GM19351 (cell line): ENCODE results near the gene RPS2.
"Not testable (repeated sequence)": the region's sequence is repeated elsewhere in the genome, so short reads cannot be mapped to it uniquely, and the experiment has no call there.

Experiments used
- ATAC-seq: cut with Tn5 transposase; IDR thresholded peaks from one replicate; pipeline ENCODE4 v1.9.1; 2021; ENCODE audit warnings: mild to moderate bottlenecking, moderate library complexity; ENCODE audit not compliant: unreplicated experiment

RPS2 gene

DNA sequence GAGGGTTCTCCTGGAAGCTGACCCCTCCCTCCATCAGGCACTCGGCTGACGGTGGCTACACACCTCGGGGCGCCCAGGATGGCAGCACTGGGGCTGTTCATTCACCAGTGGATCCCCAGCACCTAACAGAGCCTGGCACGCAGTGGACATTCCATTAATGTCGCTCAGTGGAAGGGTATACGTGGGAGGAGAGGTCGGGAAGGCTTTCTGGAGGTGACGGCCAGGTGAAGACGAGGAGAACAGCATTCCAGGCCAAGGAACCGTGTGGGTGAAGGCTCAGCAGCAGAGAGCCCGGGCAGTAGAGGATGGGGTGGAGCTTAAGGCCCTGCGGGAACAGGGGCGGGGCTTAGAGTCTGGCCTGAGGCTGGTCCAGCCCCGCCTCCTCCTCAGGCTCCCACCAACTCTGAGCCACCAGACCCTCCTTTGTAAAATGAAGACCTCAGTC, 43.9 kb downstream of the RPS2 start:
- ATAC-seq = no peak

DNA sequence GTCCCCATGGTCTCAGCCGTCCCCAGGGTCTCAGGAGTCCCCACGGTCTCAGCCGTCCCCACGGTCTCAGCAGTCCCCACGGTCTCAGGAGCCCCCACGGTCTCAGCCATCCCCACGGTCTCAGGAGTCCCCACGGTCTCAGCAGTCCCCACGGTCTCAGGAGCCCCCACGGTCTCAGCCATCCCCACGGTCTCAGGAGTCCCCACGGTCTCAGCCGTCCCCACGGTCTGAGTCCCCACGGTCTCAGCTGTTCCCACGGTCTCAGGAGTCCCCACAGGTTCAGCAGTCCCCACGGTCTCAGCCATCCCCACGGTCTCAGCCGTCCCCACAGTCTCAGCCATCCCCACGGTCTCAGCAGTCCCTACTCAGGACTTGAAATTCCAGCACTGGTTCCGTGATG, 44.5 kb downstream of the RPS2 start:
- ATAC-seq = not testable (repeated sequence)

DNA sequence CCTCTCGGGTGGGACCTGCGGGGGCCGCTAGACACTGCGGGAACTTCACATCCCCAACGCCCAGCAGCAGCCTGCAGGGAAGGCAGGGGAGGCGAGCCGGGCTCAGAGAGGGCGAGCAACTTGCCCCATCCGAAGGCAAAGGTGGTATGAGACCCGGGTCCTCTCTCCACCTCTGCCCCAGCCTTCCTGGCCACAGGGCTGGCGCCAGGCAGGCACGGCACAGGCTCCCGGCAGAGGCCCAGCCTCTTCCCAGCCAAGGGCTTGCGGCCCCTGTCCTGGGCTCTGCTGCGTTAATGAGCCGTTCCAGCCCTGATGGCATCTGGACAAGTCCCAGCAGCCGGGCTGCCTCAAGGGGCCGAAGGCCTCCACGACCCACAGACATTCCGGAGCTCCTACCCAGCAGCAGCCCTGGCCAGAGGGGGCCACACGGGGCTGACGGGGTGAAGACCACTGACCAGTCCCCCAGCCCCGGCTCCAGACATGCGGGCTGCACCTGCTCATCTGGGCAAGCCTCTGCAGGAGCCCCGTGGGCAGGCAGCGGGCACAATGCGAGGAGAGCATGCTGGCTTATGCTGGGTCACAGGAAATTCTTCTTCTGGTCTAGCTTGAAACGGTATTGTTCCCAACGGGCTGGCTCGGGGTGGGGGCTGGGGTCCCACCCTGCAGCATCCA, 45.2 kb downstream of the RPS2 start:
- no peak for ATAC-seq

DNA sequence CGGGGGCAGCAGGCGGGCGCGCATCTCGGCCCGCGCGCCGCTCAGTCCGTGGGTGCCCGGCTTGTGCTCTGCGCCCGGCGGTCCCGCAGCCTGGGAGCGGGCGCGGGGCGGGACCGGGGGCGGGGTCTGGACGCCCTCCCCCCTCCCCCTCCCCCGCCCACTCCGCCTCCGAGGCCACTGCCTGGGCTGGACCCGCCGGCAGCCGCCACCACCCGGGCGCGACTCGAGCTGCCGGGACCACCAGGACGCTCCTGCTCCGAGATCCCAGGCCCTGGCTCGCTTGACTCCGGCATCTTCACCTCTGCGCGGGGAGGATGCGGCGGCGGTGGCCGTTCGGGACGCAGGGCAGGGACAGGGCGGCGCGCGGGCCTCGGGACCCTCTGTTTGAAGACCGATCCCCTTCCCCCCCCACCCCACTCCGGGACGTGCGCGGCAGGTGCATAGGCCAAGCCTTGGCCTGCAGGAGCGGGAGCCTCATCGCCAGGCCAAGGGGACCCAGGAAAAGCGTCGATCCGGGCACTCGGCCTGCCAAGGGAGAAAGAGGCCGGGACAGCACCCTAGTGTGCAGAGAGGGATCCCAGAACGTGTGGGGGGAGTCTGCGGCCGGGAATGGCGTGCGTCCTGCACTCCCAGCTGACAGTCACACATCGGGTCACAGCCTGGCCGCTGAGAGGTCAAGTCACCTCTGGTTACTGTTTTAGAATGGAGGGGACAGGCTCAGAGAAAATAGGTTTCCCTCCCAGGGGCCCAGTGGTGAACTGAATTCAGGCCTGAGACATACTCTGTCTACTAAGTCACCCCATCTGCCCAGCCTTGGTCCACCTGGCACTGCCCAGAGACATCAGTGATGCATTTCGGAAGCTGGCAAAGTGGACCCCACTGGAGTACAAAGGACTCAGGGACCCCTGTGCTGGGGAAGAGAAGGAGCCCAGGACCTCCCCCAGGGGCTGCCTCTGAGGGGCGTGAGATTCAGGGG, 46.0 kb downstream of the RPS2 start, which contains the start of gene HS3ST6:
Gene HS3ST6, minus strand, starts transcription at position 65 of the 976 bp plus-strand sequence. CDS start 92 bp downstream, outside the sequence.
- ATAC-seq = no peak

DNA sequence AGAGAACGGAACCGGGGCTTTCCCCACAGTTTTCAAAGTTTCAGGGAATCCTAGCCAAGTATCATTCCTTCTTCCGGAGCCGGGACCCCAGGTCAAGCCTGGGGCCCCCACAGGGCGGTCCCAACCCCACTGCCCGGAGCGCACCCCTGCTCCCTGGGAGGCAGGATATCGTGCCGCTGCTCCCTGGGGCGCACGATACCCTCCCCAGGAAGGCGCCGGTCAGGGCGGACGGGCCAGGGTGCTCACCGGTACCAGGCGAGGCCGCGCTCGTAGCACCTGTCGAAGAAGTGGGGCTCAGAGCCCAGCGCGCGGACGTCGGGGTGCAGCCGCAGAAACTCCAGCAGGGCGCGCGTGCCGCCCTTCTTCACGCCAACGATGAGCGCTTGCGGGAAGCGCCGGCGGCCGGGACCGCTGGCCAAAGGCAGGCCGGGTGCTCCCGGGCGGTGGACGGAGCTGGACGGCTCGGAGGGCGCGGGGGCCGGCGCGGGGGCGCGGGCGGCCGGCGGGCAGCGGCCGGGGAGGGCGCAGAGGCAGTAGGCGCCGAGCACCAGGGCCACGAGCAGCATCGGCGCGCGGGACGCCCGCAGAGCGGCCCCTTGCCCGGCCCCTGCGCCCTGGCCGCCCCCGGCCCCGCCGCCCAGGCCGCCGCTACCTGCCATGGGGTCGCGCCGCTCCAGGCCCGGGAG, 46.8 kb downstream of the RPS2 start:
- ATAC-seq = no peak

DNA sequence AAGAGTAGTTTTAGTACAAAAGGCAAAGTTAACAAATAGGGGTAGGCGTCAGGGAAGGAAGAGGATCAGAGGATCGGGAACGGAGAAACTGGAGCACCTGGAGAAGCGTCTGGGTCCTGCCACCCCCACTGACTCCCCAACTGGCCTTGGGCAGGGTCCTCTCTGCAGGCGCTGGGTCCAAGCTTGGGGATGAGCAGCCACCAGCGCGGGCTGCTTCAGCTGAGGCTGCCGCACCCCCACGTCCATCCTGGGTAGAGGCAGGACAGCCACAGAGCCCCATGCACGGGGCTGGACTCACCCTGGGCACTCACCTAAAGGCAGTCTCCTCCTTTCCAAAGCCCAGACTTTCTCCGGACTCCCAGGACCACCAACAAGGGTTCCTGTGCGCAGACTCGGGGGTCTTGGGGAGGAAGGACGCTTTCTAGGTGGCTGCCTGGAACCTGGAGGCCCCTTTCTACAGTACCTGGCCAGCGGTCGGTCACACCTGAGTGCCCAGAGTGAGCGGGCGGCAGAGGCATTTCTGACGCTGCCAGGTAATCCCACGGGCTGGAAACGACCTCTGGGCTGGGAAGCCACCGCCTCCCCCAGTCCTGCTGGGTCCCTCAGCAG, 47.5 kb downstream of the RPS2 start:
- no peak for ATAC-seq

DNA sequence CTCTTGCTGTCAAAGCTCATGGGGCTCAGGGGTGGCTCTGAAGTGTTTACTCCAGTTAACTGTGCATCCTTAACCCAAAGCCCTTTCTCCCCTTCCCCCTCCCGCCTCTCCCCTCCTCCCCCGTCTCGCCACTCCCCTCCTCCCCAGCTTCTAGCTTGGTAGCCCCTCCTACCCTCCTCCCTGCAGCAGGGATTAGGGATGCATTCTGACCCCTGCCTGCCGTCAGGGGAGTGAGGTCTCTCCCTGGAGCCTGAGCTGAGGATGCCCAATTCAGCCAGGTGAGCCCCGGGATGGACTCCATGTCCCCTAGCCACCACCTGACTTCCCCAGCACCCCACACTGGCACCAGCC, 48.0 kb downstream of the RPS2 start:
- ATAC-seq = no peak

DNA sequence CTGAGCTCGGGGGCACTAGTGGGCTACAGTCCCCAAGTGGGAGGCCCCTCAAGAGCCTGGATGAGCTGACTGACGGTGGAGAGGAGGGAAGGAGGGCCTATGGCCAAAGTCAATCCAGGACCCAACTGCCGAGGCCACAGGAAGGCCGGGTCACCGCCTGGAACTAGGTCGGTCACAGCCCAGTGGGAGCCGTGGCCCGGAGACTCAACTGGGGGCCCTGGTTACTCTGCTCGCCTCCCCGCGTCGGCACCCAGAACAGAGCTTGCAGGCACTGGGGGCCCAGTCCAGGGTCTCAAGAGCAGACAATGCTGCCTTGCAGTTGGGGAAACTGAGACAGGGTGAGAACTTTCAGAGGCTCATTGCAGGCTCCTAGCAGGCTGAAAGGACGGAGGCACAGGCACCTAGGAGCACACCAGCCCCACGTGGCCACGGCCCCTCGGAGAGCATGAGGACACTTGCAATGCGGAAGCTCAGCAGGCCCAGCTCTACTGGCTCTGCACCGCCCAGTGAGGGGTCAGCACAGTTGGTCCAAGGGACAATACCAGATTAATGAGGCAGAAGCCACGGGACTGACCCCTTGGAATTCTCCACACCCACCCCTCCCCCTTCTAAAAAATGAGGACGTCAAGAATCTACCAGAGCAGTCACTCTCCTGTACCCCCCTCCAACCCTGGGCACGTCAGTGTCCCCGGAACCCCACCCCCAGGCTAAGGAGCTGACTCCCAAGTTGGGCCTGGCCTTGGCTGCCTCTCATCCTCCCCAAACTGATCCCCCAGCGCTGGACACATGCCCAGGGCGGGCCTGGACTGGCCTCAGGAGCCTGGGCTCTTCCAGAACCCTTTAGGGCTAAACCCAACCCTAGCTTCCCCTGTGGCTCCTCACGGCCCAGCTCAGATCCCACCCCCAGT, 48.6 kb downstream of the RPS2 start:
- no peak for ATAC-seq

DNA sequence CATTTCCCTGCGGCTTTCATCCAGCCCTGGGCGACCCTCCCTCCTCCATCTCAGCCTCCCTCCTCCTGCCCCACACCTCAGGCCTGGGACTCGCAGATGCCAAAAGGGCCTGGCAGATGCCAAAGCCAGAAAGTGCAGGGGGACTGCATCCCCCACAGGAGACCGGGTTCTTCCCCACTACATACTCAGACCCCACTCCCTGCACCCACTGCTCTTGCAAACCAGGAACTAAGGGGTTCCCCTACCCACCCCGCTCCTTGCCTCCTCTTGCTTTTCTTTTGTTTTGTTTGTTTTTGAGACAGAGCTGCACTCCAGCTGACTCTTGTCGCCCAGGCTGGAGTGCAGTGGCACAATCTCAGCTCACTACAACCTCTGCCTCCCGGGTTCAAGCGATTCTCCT, 49.6 kb downstream of the RPS2 start:
- ATAC-seq = no peak

DNA sequence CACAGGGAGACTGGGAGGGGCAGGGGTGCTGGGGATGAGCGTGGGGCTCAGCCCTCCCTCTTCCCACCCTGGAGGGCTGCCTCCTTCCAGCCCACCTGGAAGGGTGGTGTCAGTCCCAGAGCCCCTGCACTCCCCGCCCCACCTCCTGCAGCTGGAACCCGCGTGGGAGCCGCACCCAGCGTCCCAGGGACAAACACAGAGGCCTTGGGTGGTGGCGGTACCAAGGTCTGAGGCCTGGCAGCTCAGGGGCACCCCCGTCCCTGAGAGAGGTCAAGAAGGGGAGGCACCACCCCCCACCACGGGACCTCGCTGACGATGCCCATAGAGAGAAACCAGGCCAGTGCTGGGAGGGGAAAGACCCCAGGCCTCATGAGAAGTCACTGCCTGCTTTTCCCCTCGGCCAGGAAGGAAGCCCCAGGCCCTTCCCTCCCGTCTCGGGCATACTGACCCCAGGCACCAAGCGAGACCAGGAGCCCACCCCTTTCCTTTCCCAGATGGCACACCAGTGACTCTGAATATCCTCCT, 50.5 kb downstream of the RPS2 start:
- ATAC-seq = no peak

DNA sequence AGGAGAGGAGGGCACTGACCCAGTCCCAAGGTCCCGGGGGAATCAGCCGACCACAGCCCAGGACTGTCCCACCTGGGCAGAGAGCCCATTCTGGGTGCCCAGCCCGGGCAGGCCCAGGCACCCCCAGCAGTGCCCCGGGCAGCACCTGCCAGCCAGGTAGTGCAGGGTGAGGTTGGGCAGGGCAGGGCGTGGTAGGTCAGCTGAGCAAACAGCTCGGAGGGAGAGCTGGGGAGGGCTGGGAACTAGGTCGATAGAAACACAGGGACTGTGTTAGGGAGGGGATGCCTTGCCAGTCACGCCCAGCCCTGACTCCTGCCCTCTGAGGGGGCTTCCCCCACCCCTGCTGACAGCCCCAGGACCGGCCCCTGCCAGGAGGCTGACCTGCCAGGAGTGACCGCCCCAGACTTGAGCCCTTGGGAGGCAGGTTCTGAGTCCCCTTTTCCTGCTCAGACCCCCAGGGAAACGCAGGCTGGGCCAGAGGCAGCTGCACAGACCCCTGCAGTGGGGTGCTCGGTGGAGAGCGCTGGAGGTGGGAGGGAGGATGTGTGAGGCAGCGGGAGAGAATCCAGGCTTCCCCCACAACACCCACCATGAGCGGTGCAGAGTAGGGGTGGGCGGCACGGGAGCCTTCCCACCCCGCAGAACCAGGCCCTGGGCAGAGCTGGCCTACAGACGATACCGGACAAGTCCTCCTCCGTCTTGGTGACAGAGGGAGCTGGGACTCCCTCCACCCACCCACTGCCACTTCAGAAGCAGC, 51.1 kb downstream of the RPS2 start:
- no peak for ATAC-seq

DNA sequence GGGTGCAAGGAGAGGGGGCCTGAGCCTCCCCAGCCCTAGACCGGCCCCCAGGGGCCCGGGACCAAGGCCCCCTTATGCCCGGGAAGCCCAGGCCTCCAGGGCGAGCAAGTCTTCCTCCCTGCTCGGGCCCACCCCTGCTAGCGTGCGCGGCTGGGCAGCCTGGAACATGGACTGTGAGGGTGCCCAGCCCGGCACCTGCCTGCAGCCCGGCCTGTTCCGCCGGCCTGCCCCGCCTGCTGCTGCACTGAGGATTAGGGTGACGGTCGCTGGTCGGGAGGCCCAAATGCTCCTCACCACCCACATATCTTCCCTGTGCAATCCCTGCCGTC, 52.4 kb downstream of the RPS2 start:
- ATAC-seq = no peak
